ENCODE data around the gene ZCCHC14. TPM values are rescaled to one million over a fixed set of nuclear protein-coding genes. Genes with fewer than 3 reads are reported as not detected.
"Not testable (repeated sequence)": the region's sequence is repeated elsewhere in the genome, so short reads cannot be mapped to it uniquely, and the experiment has no call there.

The ZCCHC14 gene
- total RNA-seq, 1 donor from 2014 or later = 16.9 TPM

DNA sequence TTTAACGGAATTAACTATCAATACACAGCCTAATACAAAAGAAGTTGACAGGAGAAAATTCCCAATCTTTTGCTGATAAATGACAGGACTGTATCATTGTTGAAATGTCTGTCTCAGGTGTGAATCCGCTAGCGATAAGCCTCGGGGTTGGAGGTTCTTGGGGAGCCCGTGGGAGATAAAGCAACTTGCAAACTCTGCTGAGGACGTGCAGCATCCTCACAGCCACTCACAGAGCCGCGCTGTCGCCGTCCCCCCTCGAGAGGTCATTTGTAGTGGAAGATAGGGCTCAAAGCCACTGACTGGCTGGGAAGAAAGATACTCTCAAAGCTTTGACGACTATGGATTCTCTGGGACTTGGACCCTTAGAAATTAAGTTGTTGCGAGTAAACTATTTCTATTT is 83.7 kb downstream of the ZCCHC14 start:
- no peak for DNase-seq

DNA sequence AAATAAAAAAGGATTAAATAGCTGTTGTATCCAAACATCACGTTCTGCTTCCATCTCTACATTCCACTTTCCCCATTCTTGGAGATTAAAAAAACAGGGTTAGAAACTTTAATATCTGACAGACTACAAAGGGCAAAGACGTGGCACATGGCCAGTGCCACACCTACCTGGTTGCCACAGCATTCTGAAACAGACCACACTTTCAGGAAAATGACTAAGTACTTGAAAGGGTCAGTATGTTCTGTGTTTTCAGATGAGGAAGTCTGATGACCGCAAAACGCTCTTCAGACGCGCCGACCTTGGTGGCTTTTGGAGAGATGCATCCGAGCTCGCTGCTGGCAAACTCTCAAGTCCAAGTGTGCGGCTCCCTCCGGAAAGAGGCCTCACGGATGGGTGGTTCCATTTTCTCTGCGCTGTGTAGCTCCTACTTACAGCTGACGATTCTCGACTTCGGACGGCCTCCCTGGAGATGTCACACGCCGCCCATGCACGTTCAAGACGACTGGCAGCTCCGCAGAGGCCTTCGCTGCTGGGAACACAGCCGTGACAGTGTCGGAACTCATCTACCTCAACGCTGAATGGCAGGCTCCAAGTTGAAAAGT is 85.2 kb downstream of the ZCCHC14 start:
- no peak for DNase-seq

DNA sequence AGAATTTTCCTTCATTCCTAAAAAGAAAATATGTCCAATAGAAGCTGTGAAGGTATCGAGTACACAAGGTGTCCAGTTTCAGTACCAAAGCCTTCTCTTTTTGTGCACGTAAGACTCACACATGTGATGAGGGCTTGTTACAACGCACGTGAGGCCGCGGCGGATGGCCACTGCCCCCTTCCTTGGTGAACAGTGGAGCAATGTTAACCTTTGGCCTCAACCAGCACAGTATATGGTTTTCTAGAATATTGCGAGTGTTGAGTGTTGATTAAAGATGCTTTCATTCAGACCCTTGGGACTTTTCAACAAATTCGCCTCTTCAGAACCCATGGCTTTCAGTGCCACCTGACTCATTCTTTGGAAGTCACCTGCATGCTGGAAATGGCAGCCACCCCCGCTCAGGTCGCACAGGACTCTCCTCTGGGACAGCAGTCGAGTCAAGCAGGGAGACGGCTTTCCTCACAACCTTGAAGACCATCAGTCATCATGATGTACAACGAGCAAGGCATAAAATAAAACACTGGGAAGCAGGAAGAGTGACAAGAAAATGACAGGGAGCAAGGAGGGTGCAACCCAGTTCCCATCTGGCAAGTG is 86.2 kb downstream of the ZCCHC14 start:
- no peak for DNase-seq

DNA sequence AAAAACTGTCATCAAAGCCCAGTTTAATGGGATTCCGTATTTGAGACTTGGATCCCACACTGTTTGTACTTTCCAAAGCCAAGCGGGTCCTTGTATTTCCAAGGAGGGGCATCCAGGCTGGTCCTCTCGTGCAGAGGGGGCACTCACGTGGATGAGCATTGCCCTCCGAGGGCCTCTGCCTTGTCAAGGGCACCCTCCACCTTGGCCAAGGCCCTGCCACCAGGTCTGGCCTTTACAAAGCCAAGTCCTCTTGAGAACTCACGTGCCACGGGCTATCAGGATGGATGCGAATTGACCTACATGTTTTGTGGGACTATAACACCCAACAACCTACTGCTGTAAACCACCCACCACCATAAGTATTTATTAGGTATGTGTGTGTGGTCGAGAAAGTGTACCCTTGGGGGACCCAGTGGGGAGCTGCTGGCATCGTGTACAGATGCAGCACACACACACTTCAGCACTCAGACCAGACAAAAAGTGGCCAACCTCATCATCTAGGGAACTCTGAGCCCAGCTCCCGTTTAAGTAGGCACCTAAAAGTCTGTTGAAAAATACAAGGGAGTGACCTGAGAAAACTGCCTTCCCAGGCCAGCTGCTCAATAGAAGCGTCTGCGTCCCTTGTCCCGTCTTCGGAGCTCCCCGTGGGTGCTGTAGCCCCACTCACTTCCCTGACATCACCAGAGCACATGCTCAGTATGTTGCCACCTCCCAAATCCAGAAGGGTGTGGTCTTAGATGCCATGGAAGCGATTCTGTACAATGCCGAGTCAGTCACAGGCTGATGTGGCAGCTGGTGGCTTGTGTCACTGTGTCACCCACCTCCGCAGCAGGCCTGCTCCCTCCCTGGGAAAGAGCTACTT is 87.8 kb downstream of the ZCCHC14 start:
- no peak for DNase-seq

- no peak for DNase-seq
Measured at GRCh38 chr16:87395181-87395842, 97.5 kb downstream of the ZCCHC14 start.

DNA sequence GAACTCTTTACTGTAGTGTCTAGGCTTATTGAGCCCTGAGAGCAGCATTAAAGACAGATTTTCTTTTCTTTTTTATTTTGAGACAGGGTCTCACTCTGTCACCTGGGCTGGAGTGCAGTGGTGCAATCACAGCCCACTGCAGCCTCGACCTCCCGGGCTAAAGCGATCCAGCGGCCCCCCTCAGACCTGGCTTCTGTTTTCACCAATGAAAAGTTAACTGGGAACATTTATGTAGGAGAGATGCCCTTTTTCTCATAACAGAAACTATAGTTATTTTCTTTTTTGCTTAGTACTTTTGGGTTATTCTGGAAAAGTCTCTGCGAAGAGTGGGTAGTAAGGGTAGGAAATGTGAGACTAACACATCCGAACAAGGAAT is 99.2 kb downstream of the ZCCHC14 start:
- DNase-seq = no peak

DNA sequence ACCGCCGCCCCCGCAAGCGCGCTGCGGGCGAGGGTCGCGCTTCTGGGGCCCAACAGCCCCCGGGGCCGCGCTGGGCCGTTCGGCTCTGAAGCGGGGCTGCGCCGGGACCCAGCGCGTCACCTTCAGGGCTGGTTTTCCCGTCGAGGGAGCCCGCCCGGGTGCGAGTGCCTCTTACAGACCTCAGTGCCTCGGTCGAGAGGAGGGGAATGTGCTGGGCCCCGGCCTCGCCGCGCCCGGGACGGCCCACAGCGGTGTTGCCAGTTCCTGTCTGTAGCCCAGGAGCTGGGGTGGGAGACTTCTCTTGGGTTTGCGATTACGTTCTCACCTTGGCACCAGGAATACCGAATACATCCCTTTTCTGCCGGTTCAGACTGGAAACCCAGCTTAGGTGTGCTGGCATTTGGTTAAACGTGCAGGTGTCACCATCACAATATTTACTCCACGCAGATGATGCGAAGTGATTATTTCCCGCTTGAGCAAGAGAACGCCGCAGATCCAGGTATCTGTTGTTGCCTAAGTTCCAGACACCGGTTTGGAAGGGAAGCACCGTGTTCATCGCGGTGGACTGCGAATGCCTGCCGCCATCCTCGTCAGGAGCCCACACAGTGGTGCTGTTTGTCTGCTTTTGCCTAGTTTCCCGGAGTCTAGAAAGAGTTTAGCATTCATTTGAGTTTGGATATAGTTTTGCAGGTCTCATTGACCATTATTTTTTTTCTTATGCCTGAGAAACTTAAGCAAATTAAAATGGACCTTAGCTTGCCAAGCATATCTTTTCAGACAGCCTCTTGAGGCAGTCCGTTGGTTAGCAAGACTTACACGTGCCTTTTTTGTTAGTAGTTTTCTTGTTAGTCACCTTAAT is 99.8 kb downstream of the ZCCHC14 start:
- DNase-seq = peak; percentile 42

DNA sequence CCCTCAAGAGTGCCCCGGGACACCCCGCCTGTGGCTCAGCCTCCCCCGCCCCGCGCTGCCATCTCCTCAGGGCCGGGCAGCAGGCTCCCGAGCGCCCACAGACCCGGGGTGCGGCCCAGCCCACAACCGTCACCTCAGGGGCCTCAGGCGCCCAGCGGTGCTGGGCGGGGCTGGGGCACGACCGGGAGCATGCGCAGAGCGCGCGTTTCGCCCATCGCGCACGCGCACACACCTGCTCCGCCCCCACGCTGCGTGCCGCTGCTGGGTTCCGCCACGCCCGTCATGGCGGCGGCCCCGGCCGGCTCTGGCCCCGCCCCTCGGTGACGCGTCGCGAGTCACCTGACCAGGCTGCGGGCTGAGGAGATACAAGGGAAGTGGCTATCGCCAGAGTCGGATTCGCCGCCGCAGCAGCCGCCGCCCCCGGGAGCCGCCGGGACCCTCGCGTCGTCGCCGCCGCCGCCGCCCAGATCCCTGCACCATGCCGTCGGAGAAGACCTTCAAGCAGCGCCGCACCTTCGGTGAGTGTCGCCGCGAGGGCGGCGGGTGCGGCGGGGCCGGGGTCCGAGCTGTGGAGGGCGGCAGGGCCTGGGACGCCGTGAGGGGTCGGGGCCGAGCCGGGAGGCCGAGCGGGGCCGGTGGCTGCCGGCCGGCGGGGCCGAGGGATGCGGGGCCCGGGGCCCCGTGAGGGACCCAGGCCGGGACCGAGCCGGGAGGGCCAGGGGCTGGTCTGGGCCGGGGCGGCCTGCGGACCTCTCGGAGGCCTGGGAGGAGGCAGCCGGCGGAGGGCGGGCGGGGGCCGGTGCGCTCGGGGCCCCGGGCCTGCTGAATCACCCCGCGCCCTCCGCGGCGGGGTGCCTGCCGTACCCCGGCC is 100.6 kb downstream of the ZCCHC14 start, which contains the start of gene MAP1LC3B:
MAP1LC3B (plus strand) TSS at position 387 of the 871 bp plus-strand sequence; CDS start at position 479, 92 bp downstream.
- peak; percentile 97 for DNase-seq

DNA sequence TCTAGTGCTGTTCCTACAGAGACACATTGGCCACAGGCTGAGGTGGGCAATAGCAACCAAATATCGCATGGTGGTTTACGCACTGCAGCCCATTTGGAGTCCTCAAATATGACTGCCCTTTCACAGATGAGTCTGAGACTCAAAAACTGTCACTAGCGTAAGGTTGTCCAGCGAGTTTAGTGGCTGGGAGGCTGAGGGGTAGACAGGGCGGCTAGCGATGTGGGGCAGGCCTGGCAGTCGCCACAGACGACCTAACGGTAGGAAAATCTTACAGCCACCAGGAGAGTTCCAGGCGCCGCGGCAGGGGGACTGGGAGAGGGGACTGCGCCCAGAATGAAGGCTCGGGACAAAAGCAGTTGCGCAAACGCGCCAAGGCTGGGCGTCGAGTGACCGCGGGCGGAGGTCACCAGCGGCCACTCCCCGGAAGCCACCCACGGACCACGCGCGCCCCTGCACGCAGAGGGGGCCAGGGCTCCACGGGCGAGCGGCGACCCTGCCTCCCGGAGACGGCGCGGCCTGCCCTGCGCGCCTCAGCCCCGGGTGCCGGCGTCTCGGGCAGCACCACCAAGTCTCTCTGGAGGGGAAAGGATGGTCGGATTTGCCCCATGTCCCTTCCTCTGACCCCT is 101.4 kb downstream of the ZCCHC14 start:
- DNase-seq = no peak

DNA sequence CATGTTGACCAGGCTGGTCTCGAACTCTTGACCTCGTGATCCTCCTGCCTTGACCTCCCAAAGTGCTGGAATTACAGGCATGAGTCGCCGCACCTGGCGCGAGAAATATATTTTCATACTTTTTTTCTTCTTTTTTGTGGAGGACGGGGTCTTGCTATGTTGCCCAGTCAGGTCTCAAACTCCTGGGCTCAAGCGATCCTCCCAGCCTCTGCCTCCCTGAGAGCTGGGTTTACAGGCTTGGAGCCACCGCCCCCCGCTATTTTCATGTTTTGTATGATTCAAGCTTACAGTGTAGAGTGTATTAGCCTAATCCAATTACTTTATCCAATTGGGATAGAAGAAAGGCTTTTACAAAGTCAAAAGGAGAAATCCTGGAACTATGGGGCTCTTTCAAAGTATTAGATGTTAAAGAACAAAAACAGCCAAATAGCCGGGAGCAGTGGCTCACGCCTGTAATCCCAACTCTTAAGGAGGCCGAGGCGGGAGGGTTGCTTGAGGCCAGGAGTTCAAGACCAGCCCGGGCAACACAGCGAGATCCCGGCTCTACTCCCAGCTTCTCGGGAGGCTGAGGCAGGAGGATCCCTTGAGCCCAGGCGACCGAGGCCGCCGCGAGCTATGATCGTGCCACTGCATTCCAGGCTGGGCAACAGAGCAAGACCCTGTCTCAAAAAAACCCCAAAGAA is 102.0 kb downstream of the ZCCHC14 start:
- no peak for DNase-seq

GRCh38 chr16:87389914-87390313 is 102.9 kb downstream of the ZCCHC14 start:
- not testable (repeated sequence) for DNase-seq

- no peak for DNase-seq
Measured at GRCh38 chr16:87389245-87389644, 103.6 kb downstream of the ZCCHC14 start.

- DNase-seq = no peak
Measured at GRCh38 chr16:87388818-87389134, 104.0 kb downstream of the ZCCHC14 start.

DNA sequence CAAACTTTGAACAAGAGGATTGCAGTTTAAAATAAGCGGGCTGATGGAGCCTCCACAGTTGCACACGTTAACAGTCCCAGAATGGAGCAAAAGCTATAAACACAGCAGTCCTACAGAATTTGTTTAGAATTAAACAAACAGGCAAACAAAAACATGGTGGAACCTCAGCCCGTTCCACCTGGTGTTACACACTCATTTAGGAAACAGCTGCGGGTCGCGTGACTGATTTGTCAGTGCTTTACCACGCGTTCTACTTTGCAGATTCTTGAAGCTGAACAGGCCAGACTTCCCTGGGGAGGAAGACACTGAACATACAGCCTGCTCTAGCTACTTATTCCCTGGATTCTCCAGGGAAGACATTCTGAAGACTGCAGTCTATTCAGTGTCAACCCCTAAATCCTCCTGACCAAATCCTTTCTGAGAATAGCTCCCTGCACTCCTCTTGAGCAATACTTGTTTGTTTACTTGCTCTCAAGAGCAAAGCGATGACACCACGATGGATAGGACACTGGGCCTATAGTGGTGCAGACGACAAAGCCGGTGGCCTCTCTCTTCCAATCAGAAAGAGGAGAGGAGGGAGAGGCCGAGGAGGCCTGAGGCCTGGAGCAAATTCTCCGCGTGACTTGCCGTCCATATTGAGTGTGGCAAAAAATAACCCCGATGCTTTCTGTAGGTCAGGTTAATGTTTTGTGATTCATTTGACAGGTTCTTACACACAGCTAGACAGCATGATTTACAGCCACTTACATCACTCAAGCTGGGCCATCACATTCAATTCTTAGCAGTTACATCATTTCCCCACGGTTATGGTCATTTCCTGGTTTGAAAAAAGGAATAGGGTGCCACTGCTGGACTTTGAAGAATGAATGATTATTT is 104.6 kb downstream of the ZCCHC14 start:
- DNase-seq = peak; percentile 99

DNA sequence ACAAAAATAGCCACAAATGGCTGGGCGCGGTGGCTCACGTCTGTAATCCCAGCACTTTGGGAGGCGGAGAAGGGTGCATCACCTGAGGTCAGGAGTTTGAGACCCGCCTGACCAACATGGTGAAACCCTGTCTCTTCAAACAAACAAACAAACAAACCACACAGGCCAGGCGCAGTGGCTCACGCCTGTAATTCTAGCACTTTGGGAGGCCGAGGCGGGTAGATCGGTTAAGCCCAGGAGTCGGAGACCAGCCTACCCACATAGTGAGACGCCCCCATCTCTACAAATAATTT is 108.0 kb downstream of the ZCCHC14 start:
- DNase-seq = not testable (repeated sequence)

- peak; percentile 44 for DNase-seq
Measured at GRCh38 chr16:87384162-87384874, 108.5 kb downstream of the ZCCHC14 start.

GRCh38 chr16:87383505-87384161 is 109.2 kb downstream of the ZCCHC14 start, which contains the start of gene FBXO31:
FBXO31 (minus strand) TSS chr16:87383776; CDS start chr16:87383744, 32 bp downstream.
- peak; percentile 93 for DNase-seq

Data from skin of body (tissue), 2 donors.